H1 (cell line): ENCODE data around the gene PIEZO1. TPM values are rescaled to one million over a fixed set of nuclear protein-coding genes. Genes with fewer than 3 reads are reported as not detected.

Source experiments
- CTCF ChIA-PET: fragments of 300-600 bp; sonication (Branson Sonifier 250); formaldehyde crosslinking; loops from one replicate; lab custom pipeline; 2021; ENCODE audit not compliant: partially characterized antibody; lab: Charles Lee
- POLR2A ChIA-PET: fragments of 300-600 bp; sonication (Branson Sonifier 250); formaldehyde crosslinking; loops from one replicate; lab custom pipeline; 2021; ENCODE audit warnings: inconsistent platforms; ENCODE audit not compliant: partially characterized antibody; lab: Charles Lee
- DNase-seq, 2 experiments: peaks; one replicate each; pipeline versions ENCODE4 v3.0.0 to v3.0.0-alpha.2; 2010 to 2022; ENCODE audit warnings: low spot score in 2 of 2, low read depth in 1 of 2, mixed read lengths in 1 of 2
- FAIRE-seq: peaks from 2 replicates; lab custom pipeline; 2011; peaks lifted over from hg19 to GRCh38; lab: Jason Lieb, UNC
- H2AFZ ChIP-seq: 2 replicates; pipeline ENCODE4 v1.8.1; 2012; ENCODE audit warnings: low read length, inconsistent platforms
- H2AK5ac ChIP-seq: 2 replicates; pipeline ENCODE4 v1.6.1; 2013; ENCODE audit warnings: low read depth, low read length
- H2BK120ac ChIP-seq: replicated peaks from 2 replicates; pipeline ENCODE3; 2013; ENCODE audit warnings: low read depth, low read length, inconsistent platforms
- H2BK12ac ChIP-seq: 2 replicates; pipeline ENCODE4 v1.6.1; 2013; ENCODE audit warnings: low read depth, low read length
- H2BK15ac ChIP-seq: 2 replicates; pipeline ENCODE4 v1.6.1; 2013; ENCODE audit warnings: low read length
- H2BK20ac ChIP-seq: 2 replicates; pipeline ENCODE4 v1.6.1; 2013; ENCODE audit warnings: low read length
- H2BK5ac ChIP-seq: 2 replicates; pipeline ENCODE4 v1.6.1; 2013; ENCODE audit warnings: low read depth, low read length
- H3K14ac ChIP-seq: 2 replicates; pipeline ENCODE4 v1.6.1; 2013; ENCODE audit warnings: inconsistent platforms; ENCODE audit not compliant: insufficient read length
- H3K18ac ChIP-seq: 2 replicates; pipeline ENCODE4 v1.6.1; 2013; ENCODE audit warnings: low read length; ENCODE audit errors: extremely low read depth
- H3K23ac ChIP-seq: 2 replicates; pipeline ENCODE4 v1.6.1; 2013; ENCODE audit warnings: inconsistent platforms; ENCODE audit not compliant: insufficient read length
- H3K23me2 ChIP-seq: 2 replicates; pipeline ENCODE4 v1.6.1; 2013; ENCODE audit warnings: low read depth, low read length
- H3K27ac ChIP-seq: 2 replicates; pipeline ENCODE4 v1.6.1; 2011; ENCODE audit warnings: low read depth, low read length, inconsistent platforms
- H3K27me3 ChIP-seq, 4 experiments: replicated peaks in 1 of 4; 1 replicate in 1 of 4; 2 replicates in 3 of 4; pipeline versions ENCODE4 v1.6.1 to v1.8.1; 2011 to 2013; ENCODE audit warnings: low read length in 3 of 4, mild to moderate bottlenecking in 3 of 4, inconsistent platforms in 2 of 4, mixed read lengths in 2 of 4, moderate library complexity in 1 of 4; ENCODE audit not compliant: control insufficient read depth in 3 of 4, insufficient read depth in 3 of 4; ENCODE audit errors: extremely low read depth in 1 of 4
- H3K36me3 ChIP-seq, 4 experiments: 2 replicates each; pipeline versions ENCODE4 v1.6.1 to v1.8.1; 2011 to 2013; ENCODE audit warnings: mild to moderate bottlenecking in 4 of 4, low read length in 3 of 4, moderate library complexity in 2 of 4, control low read depth in 1 of 4, inconsistent platforms in 1 of 4; ENCODE audit not compliant: insufficient read depth in 4 of 4, control insufficient read depth in 2 of 4
- H3K4ac ChIP-seq: replicated peaks from 2 replicates; pipeline ENCODE3; 2013; ENCODE audit warnings: low read length, low read depth, mixed read lengths, inconsistent platforms; ENCODE audit not compliant: insufficient read length
- H3K4me1 ChIP-seq, 4 experiments: replicated peaks in 1 of 4; 1 replicate in 1 of 4; 2 replicates in 3 of 4; pipeline versions ENCODE4 v1.6.1 to v1.8.1; 2011 to 2013; ENCODE audit warnings: low read length in 3 of 4, inconsistent platforms in 2 of 4, mixed read lengths in 1 of 4; ENCODE audit not compliant: insufficient read depth in 4 of 4, control insufficient read depth in 3 of 4
- H3K4me2 ChIP-seq, 2 experiments: 2 replicates each; pipeline versions ENCODE4 v1.6.1 to v1.8.1; 2011 to 2013; ENCODE audit warnings: low read depth in 2 of 2, low read length in 2 of 2, control low read depth in 1 of 2, inconsistent platforms in 1 of 2, mild to moderate bottlenecking in 1 of 2; ENCODE audit not compliant: insufficient read depth in 1 of 2
- H3K4me3 ChIP-seq, 4 experiments: fragments of 200-600, 300-600 bp in 1 of 4; sonication (generic), shearing (Covaris generic), sonication (Bioruptor Twin) in 1 of 4; 2 replicates each; pipeline versions ENCODE4 v1.5.1 to v1.8.1; 2011 to 2016; ENCODE audit warnings: low read length in 4 of 4, low read depth in 3 of 4, control low read depth in 2 of 4, inconsistent platforms in 2 of 4, mild to moderate bottlenecking in 2 of 4, mixed read lengths in 1 of 4, moderate library complexity in 1 of 4; ENCODE audit not compliant: insufficient read depth in 2 of 4; ENCODE audit errors: extremely low read depth in 1 of 4
- H3K56ac ChIP-seq: replicated peaks from 2 replicates; pipeline ENCODE3; 2013; ENCODE audit warnings: low read depth, mild to moderate bottlenecking, mixed read lengths, low read length, inconsistent platforms; ENCODE audit not compliant: insufficient read length
- H3K79me1 ChIP-seq: 2 replicates; pipeline ENCODE4 v1.6.1; 2013; ENCODE audit warnings: low read depth, low read length, control low read depth
- H3K79me2 ChIP-seq, 2 experiments: 2 replicates each; pipeline versions ENCODE4 v1.6.1 to v1.8.1; 2012 to 2013; ENCODE audit warnings: low read length in 2 of 2, mild to moderate bottlenecking in 2 of 2, inconsistent platforms in 1 of 2; ENCODE audit not compliant: insufficient read depth in 2 of 2, control insufficient read depth in 1 of 2
- H3K9ac ChIP-seq, 4 experiments: replicated peaks in 1 of 4; 1 replicate in 1 of 4; 2 replicates in 3 of 4; pipeline versions ENCODE4 v1.6.1 to v1.8.1; 2011 to 2013; ENCODE audit warnings: low read depth in 3 of 4, low read length in 3 of 4, control low read depth in 2 of 4, mild to moderate bottlenecking in 2 of 4, moderate library complexity in 2 of 4, inconsistent platforms in 1 of 4; ENCODE audit errors: extremely low read depth in 1 of 4
- H3K9me3 ChIP-seq, 2 experiments: 2 replicates each; pipeline versions ENCODE4 v1.6.1 to v1.8.1; 2012 to 2013; ENCODE audit warnings: mild to moderate bottlenecking in 2 of 2, moderate library complexity in 2 of 2, control low read depth in 1 of 2, inconsistent platforms in 1 of 2, low read depth in 1 of 2, low read length in 1 of 2, mixed read lengths in 1 of 2; ENCODE audit not compliant: insufficient read depth in 2 of 2
- H4K20me1 ChIP-seq, 2 experiments: replicated peaks in 1 of 2; 2 replicates each; pipeline versions ENCODE3 to v1.8.1; 2011 to 2013; ENCODE audit warnings: inconsistent platforms in 2 of 2, low read length in 2 of 2, mild to moderate bottlenecking in 1 of 2; ENCODE audit not compliant: insufficient read depth in 2 of 2, control insufficient read depth in 1 of 2
- H4K5ac ChIP-seq: 2 replicates; pipeline ENCODE4 v1.6.1; 2013; ENCODE audit warnings: low read length, low read depth, mixed read lengths, inconsistent platforms; ENCODE audit not compliant: insufficient read length
- H4K8ac ChIP-seq: 2 replicates; pipeline ENCODE4 v1.8.0; 2013; ENCODE audit warnings: mild to moderate bottlenecking, moderate library complexity, low read length, inconsistent platforms; ENCODE audit not compliant: insufficient read depth; ENCODE audit errors: extremely low read depth
- H4K91ac ChIP-seq: replicated peaks from 2 replicates; pipeline ENCODE3; 2013; ENCODE audit warnings: low read length, mixed read lengths, inconsistent platforms; ENCODE audit not compliant: insufficient read length
- POU5F1 ChIP-seq: IDR thresholded peaks from 2 replicates; pipeline ENCODE4 v1.6.1; 2011; ENCODE audit warnings: low read depth, mild to moderate bottlenecking, low read length, moderate library complexity
- SP2 ChIP-seq: IDR thresholded peaks from 2 replicates; pipeline ENCODE4 v1.6.1; 2012; ENCODE audit warnings: mild to moderate bottlenecking, low read length, inconsistent platforms
- WGBS, 2 experiments: shearing (Covaris generic) in 1 of 2; methylation state at CpG; one replicate each; pipeline versions ENCODE4 v1.1.6 to v1.1.7; 2013 to 2015; ENCODE audit warnings: low lambda C conversion rate in 2 of 2, mixed read lengths in 2 of 2, inconsistent platforms in 1 of 2, low coverage in 1 of 2, missing lambda C conversion rate in 1 of 2; ENCODE audit not compliant: insufficient replicate concordance in 2 of 2, insufficient coverage in 1 of 2, insufficient read length in 1 of 2; ENCODE audit errors: extremely low coverage in 1 of 2, missing lambda C conversion rate in 1 of 2; 5-methylcytosine and 5-hydroxymethylcytosine counted together
- microRNA-seq, 2 experiments: library from miRNA; unstranded; fragments of <30 nt; microRNA quantifications; one replicate each; pipeline versions ENCODE4 to v1.2.0, GENCODE V29; 2016 to 2020; ENCODE audit warnings: borderline microRNAs expressed in 2 of 2, borderline number of aligned reads in 2 of 2, borderline replicate concordance in 1 of 2
- polyA plus RNA-seq, 7 experiments: library from polyadenylated mRNA; depleted of rRNA in 3 of 7; stranded (reverse) in 5 of 7; unstranded in 2 of 7; fragments of >200 nt in 5 of 7; fragments of 200-250 nt in 2 of 7; gene quantifications; 1 replicate in 5 of 7; 2 replicates in 1 of 7; 4 replicates in 1 of 7; pipeline versions ENCODE4 v1.2.1 to v1.2.3, GENCODE V29; 2011 to 2013; ENCODE audit warnings: missing spikeins in 2 of 7, mixed read lengths in 2 of 7
- total RNA-seq: library from RNA; stranded (reverse); fragmentation: NEBNext Ultra II Directional; extraction: Animal tissue kit (Norgen Biotek cat#: 25700); gene quantifications from 2 replicates; pipeline ENCODE4 v1.2.1, GENCODE V29; 2021

PIEZO1 gene
- total and polyA plus RNA-seq, 2 of the 8 experiments (the other 6 are each of a cell fraction or from before 2014, with no cell fraction given) = 42.3 to 67.5 TPM

DNA sequence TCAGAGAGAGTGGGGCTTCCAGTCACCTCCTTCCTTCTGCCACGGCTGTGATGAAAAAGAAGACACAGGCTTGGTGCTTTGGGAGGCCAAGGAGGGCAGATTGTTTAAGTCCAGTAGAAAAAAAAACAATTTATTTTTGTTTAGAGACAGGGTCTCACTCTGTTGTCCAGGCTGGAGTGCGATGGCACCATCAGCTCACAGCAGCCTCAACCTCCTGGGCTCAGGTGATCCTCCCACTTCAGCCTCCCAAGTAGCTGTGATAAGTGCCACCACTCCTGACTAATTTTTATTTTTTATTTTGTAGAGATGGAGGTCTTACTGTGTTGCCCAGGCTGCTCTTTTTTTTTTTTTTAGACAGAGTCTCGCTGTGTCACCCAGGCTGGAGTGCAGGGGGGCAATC lies 119.5 kb downstream of the PIEZO1 start:
- Histone ChIP-seq H3K36me3 (no peaks in the 10 kb centered on the region), H3K79me2 (peaks cover 0 to 24% of the 10 kb centered on the region in 2 experiments; a peak in 2 of 4 replicates), H2AK5ac (no peak overlapping the region), H3K4ac (no peak overlapping the region), H2BK120ac (no peak overlapping the region), H3K4me2 (no peak overlapping the region), H3K4me3 (no peak overlapping the region), H2BK12ac (no peak overlapping the region), H4K5ac (no peak overlapping the region), H3K56ac (no peak overlapping the region), H3K79me1 (no peaks in the 10 kb centered on the region; the same call in 1 of the 2 replicates), H3K18ac (no peak overlapping the region), H2BK20ac (no peak overlapping the region), H3K14ac (no peak overlapping the region), H4K91ac (no peak overlapping the region), H3K23me2 (peaks cover 7% of the 10 kb centered on the region; the same call in 1 of the 2 replicates), H3K27me3 (no peaks in the 10 kb centered on the region), H2AFZ (no peak overlapping the region), H2BK15ac (no peak overlapping the region), H3K4me1 (peaks cover 0 to 3% (median 0%) of the 10 kb centered on the region in 4 experiments; a peak in 2 of 7 replicates), H2BK5ac (no peak overlapping the region), H4K20me1 (peaks cover 0 to 1% of the 10 kb centered on the region in 2 experiments), H4K8ac (no peak overlapping the region), H3K9ac (no peak overlapping the region), H3K27ac (no peak overlapping the region), H3K9me3 (no peaks in the 10 kb centered on the region), H3K23ac (no peak overlapping the region)
- no peak for FAIRE-seq
- DNase-seq = no peak
- 93% methylated on average over 3 of the region's 3 CpGs; no CpG with 5 or more reads in 1 of the 2 experiments for WGBS, 2 experiments
- ChIA-PET CTCF (interaction anchor here (0.9 to 2.8 kb wide), 7 partner anchors 9 to 111 kb away, joined by 3 to 9 read pairs (median 3); no protein-coding TSS in a partner anchor), POLR2A (interaction anchor here (1.0 to 1.8 kb wide), 2 partner anchors 9 to 27 kb away, joined by 3 to 5 read pairs; no protein-coding TSS in a partner anchor)
- no peak for TF ChIP-seq POU5F1
- no peak for TF ChIP-seq SP2

Small RNA genes within 50 kb of the gene (microRNA-seq; reads per million reads assigned to microRNA genes)
- gene MIR4722 = 0 to 0.20 reads per million in 2 experiments

Other genes starting within 250 kb of the PIEZO1 start
- gene ZC3H18, start 214.8 kb downstream of the PIEZO1 start, total RNA-seq = 70.3 and 73.2 TPM in 2 replicates
- 12.1 and 19.2 TPM in 2 replicates for gene ZC3H18, start 214.8 kb downstream of the PIEZO1 start, polyA plus RNA-seq (2011; rRNA removed)
- gene IL17C, start 146.6 kb downstream of the PIEZO1 start, total RNA-seq = 1.1 and 1.4 TPM in 2 replicates
- 1.9 and 3.0 TPM in 2 replicates for gene IL17C, start 146.6 kb downstream of the PIEZO1 start, polyA plus RNA-seq (2011; rRNA removed)
- gene CYBA, start 134.2 kb downstream of the PIEZO1 start, total RNA-seq = 136 and 161 TPM in 2 replicates
- 254 and 340 TPM in 2 replicates for gene CYBA, start 134.2 kb downstream of the PIEZO1 start, polyA plus RNA-seq (2011; rRNA removed)
- gene MVD, start 122.1 kb downstream of the PIEZO1 start, total RNA-seq = 77.3 and 80.6 TPM in 2 replicates
- gene MVD, start 122.1 kb downstream of the PIEZO1 start, polyA plus RNA-seq (2011; rRNA removed) = 47.2 and 72.1 TPM in 2 replicates
- 8.5 and 8.7 TPM in 2 replicates for gene SNAI3, start 98.7 kb downstream of the PIEZO1 start, total RNA-seq
- gene SNAI3, start 98.7 kb downstream of the PIEZO1 start, polyA plus RNA-seq (2011; rRNA removed) = 13.3 and 15.8 TPM in 2 replicates
- 28.7 and 31.2 TPM in 2 replicates for gene RNF166, start 78.8 kb downstream of the PIEZO1 start, total RNA-seq
- gene RNF166, start 78.8 kb downstream of the PIEZO1 start, polyA plus RNA-seq (2011; rRNA removed) = 29.8 and 36.6 TPM in 2 replicates
- gene CTU2, start 78.7 kb downstream of the PIEZO1 start, total RNA-seq = 42.9 and 49.7 TPM in 2 replicates
- 32.7 and 45.4 TPM in 2 replicates for gene CTU2, start 78.7 kb downstream of the PIEZO1 start, polyA plus RNA-seq (2011; rRNA removed)
- gene CDT1, start 18.6 kb upstream of the PIEZO1 start, total RNA-seq = 95.4 and 96.5 TPM in 2 replicates
- 76.7 and 141 TPM in 2 replicates for gene CDT1, start 18.6 kb upstream of the PIEZO1 start, polyA plus RNA-seq (2011; rRNA removed)
- 221 and 244 TPM in 2 replicates for gene APRT, start 26.7 kb upstream of the PIEZO1 start, total RNA-seq
- gene APRT, start 26.7 kb upstream of the PIEZO1 start, polyA plus RNA-seq (2011; rRNA removed) = 267 and 272 TPM in 2 replicates
- gene GALNS, start 71.7 kb upstream of the PIEZO1 start, total RNA-seq = 17.8 and 22.4 TPM in 2 replicates
- 8.9 and 12.7 TPM in 2 replicates for gene GALNS, start 71.7 kb upstream of the PIEZO1 start, polyA plus RNA-seq (2011; rRNA removed)
- gene TRAPPC2L, start 71.9 kb upstream of the PIEZO1 start, total RNA-seq = 94.0 and 98.7 TPM in 2 replicates
- gene TRAPPC2L, start 71.9 kb upstream of the PIEZO1 start, polyA plus RNA-seq (2011; rRNA removed) = 113 and 133 TPM in 2 replicates
- not detected in 2 replicates for gene PABPN1L, start 81.4 kb upstream of the PIEZO1 start, total RNA-seq
- not detected in 2 replicates for gene PABPN1L, start 81.4 kb upstream of the PIEZO1 start, polyA plus RNA-seq (2011; rRNA removed)
- gene CBFA2T3, start 192.0 kb upstream of the PIEZO1 start, total RNA-seq = 1.3 and 2.7 TPM in 2 replicates
- gene CBFA2T3, start 192.0 kb upstream of the PIEZO1 start, polyA plus RNA-seq (2011; rRNA removed) = 0.51 and 1.5 TPM in 2 replicates